IMR-90 (cell line): ENCODE results near the gene RFX1. TPM values are rescaled to one million over a fixed set of nuclear protein-coding genes. Genes with fewer than 3 reads are reported as not detected.
"Not testable (repeated sequence)": the region's sequence is repeated elsewhere in the genome, so short reads cannot be mapped to it uniquely, and the experiment has no call there.

ENCODE experiments used
- ATAC-seq: fragments of 200-7000 bp; cut with Tn5 transposase; 2 replicates; pipeline ENCODE4 v1.9.1; 2020; ENCODE audit warnings: low read depth, mild to moderate bottlenecking, moderate library complexity
- BruUV-seq: library from RNA; stranded (reverse); fragments of 400-500 nt; replicated peaks from 2 replicates; lab custom pipeline; 2021; lab: Mats Ljungman, UMichigan
- CTCF ChIA-PET: fragments of 300-600 bp; formaldehyde crosslinking; extraction: SDS; loops from one replicate; lab custom pipeline; 2021; ENCODE audit warnings: antibody characterized with exemption; lab: Yijun Ruan, JAX
- POLR2A ChIA-PET: fragments of 300-600 bp; sonication (Branson Sonifier 250); formaldehyde crosslinking; loops from one replicate; lab custom pipeline; 2022; ENCODE audit warnings: antibody characterized with exemption; ENCODE audit not compliant: unreplicated experiment; lab: Charles Lee
- DNase-seq: peaks from one replicate; pipeline ENCODE4 v3.0.0; 2013
- H2AFZ ChIP-seq: replicated peaks from 2 replicates; pipeline ENCODE3; 2013; ENCODE audit warnings: low read length, mild to moderate bottlenecking; ENCODE audit not compliant: poor library complexity
- H2AK5ac ChIP-seq: 2 replicates; pipeline ENCODE4 v1.6.1; 2013; ENCODE audit warnings: low read depth, low read length, inconsistent platforms
- H2AK9ac ChIP-seq: replicated peaks from 2 replicates; pipeline ENCODE3; 2013; ENCODE audit warnings: mild to moderate bottlenecking, low read depth, low read length, moderate library complexity; ENCODE audit not compliant: poor library complexity
- H2BK120ac ChIP-seq: 2 replicates; pipeline ENCODE4 v1.6.1; 2013; ENCODE audit warnings: low read depth, low read length, inconsistent platforms
- H2BK15ac ChIP-seq: 3 replicates; pipeline ENCODE4 v1.6.1; 2013; ENCODE audit warnings: low read depth, low read length, inconsistent platforms
- H2BK20ac ChIP-seq: 2 replicates; pipeline ENCODE4 v1.6.1; 2013; ENCODE audit warnings: low read depth, mild to moderate bottlenecking, inconsistent platforms, low read length, moderate library complexity
- H2BK5ac ChIP-seq: 2 replicates; pipeline ENCODE4 v1.6.1; 2013; ENCODE audit warnings: mild to moderate bottlenecking, low read depth, low read length, inconsistent platforms; ENCODE audit not compliant: poor library complexity, severe bottlenecking
- H3K14ac ChIP-seq: replicated peaks from 2 replicates; pipeline ENCODE4 v1.6.1; 2013; ENCODE audit warnings: low read depth, low read length, inconsistent platforms
- H3K18ac ChIP-seq: 2 replicates; pipeline ENCODE4 v1.6.1; 2013; ENCODE audit warnings: low read depth, low read length, control low read depth
- H3K23ac ChIP-seq: 2 replicates; pipeline ENCODE4 v1.6.1; 2013; ENCODE audit warnings: low read depth, low read length, inconsistent platforms
- H3K27ac ChIP-seq: 2 replicates; pipeline ENCODE4 v1.5.1; 2013; ENCODE audit warnings: mild to moderate bottlenecking, control low read depth, low read length; ENCODE audit not compliant: insufficient read depth
- H3K27me3 ChIP-seq: 2 replicates; pipeline ENCODE4 v1.6.1; 2013; ENCODE audit warnings: low read length; ENCODE audit not compliant: control insufficient read depth, insufficient read depth
- H3K36me3 ChIP-seq: 2 replicates; pipeline ENCODE4 v1.6.1; 2013; ENCODE audit warnings: low read length, mixed read lengths; ENCODE audit not compliant: control insufficient read depth, insufficient read depth
- H3K4ac ChIP-seq: 2 replicates; pipeline ENCODE4 v1.6.1; 2013; ENCODE audit warnings: low read depth, low read length, inconsistent platforms
- H3K4me1 ChIP-seq: 2 replicates; pipeline ENCODE4 v1.6.1; 2013; ENCODE audit warnings: low read length, mixed read lengths; ENCODE audit not compliant: control insufficient read depth, insufficient read depth
- H3K4me2 ChIP-seq: 2 replicates; pipeline ENCODE4 v1.6.1; 2013; ENCODE audit warnings: low read depth, mild to moderate bottlenecking, control low read depth, low read length, moderate library complexity
- H3K4me3 ChIP-seq: 2 replicates; pipeline ENCODE4 v1.5.1; 2013; ENCODE audit warnings: low read depth, mild to moderate bottlenecking, control low read depth, low read length, moderate library complexity; ENCODE audit not compliant: insufficient read depth
- H3K56ac ChIP-seq: 2 replicates; pipeline ENCODE4 v1.6.1; 2013; ENCODE audit warnings: low read length, inconsistent platforms; ENCODE audit not compliant: insufficient read depth; ENCODE audit errors: extremely low read depth
- H3K79me1 ChIP-seq, 2 experiments: 2 replicates each; pipeline ENCODE4 v1.6.1; 2013; ENCODE audit warnings: low read length in 2 of 2, inconsistent platforms in 1 of 2, low read depth in 1 of 2
- H3K9ac ChIP-seq: 2 replicates; pipeline ENCODE4 v1.6.1; 2013; ENCODE audit warnings: low read depth, low read length, control low read depth
- H3K9me1 ChIP-seq: 2 replicates; pipeline ENCODE4 v1.6.1; 2013; ENCODE audit warnings: low read length, inconsistent platforms; ENCODE audit not compliant: insufficient read depth
- H3K9me3 ChIP-seq: 2 replicates; pipeline ENCODE4 v1.6.1; 2013; ENCODE audit warnings: low read length; ENCODE audit not compliant: control insufficient read depth, insufficient read depth
- H4K20me1 ChIP-seq: 2 replicates; pipeline ENCODE4 v1.6.1; 2013; ENCODE audit warnings: low read length, inconsistent platforms; ENCODE audit not compliant: insufficient read depth
- H4K5ac ChIP-seq: 2 replicates; pipeline ENCODE4 v1.6.1; 2013; ENCODE audit warnings: mild to moderate bottlenecking, low read depth, low read length, control low read depth
- H4K8ac ChIP-seq, 2 experiments: 2 replicates each; pipeline ENCODE4 v1.6.1; 2013; ENCODE audit warnings: low read depth in 2 of 2, low read length in 2 of 2, control low read depth in 1 of 2, inconsistent platforms in 1 of 2
- H4K91ac ChIP-seq: 2 replicates; pipeline ENCODE4 v1.6.1; 2013; ENCODE audit warnings: low read depth, low read length, inconsistent platforms; ENCODE audit not compliant: insufficient read depth
- CTCF ChIP-seq: conservative IDR thresholded peaks from 2 replicates; pipeline ENCODE4 v1.5.1; 2012; ENCODE audit warnings: mild to moderate bottlenecking, low read depth, low read length, improper control_type of control experiment
- MAZ ChIP-seq: IDR thresholded peaks from 2 replicates; pipeline ENCODE4 v1.6.1; 2012; ENCODE audit warnings: low read depth, mild to moderate bottlenecking, low read length, improper control_type of control experiment, moderate library complexity, borderline replicate concordance
- RAD21 ChIP-seq: IDR thresholded peaks from 2 replicates; pipeline ENCODE4 v1.6.1; 2012; ENCODE audit warnings: low read length, improper control_type of control experiment
- WGBS, 2 experiments: methylation state at CpG; one replicate each; pipeline versions ENCODE4 v1.1.5 to v1.1.7; 2013; ENCODE audit warnings: missing lambda C conversion rate in 2 of 2; ENCODE audit not compliant: insufficient read length in 1 of 2; ENCODE audit errors: extremely low coverage in 2 of 2; 5-methylcytosine and 5-hydroxymethylcytosine counted together
- dilution Hi-C: fragments of 300-500 bp; cut with HindIII; formaldehyde crosslinking; loops from one replicate; pipeline ENCODE4 v1.14.3; 2018; ENCODE audit warnings: low sequenced_read_pairs; ENCODE audit not compliant: unreplicated experiment
- in situ Hi-C: fragments of 300-500 bp; cut with MboI; formaldehyde crosslinking; loops from 3 replicates; pipeline ENCODE4 v1.14.3; 2019; ENCODE audit warnings: low sequenced_read_pairs, inconsistent platforms, mixed read lengths
- intact Hi-C: fragments of 100-400 bp; cut with micrococcal nuclease; formaldehyde crosslinking; loops from 2 replicates; pipeline ENCODE4 v1.10.0; 2022
- polyA plus RNA-seq, 3 experiments: library from polyadenylated mRNA; depleted of rRNA; stranded (reverse); fragments of >200 nt; gene quantifications; 2 replicates each; pipeline ENCODE4 v1.2.3, GENCODE V29; 2012; ENCODE audit warnings: low replicate concordance in 1 of 3
- total RNA-seq: library from RNA; depleted of rRNA; stranded (reverse); fragments of >200 nt; gene quantifications from 2 replicates; pipeline ENCODE4 v1.2.3, GENCODE V29; 2012

Gene RFX1
- total and polyA plus RNA-seq, 2 of the 4 experiments (the other 2 are of a cell fraction) = 0.36 to 3.1 TPM

GRCh38 chr19:14042659-14043608 lies 36.8 kb upstream of the RFX1 start:
- H2BK15ac ChIP-seq, H4K8ac ChIP-seq, H4K91ac ChIP-seq, dilution Hi-C loops, H3K9me3 ChIP-seq, H3K27ac ChIP-seq, BruUV-seq, H3K4me2 ChIP-seq, POLR2A ChIA-PET, H3K4me3 ChIP-seq, H3K36me3 ChIP-seq, H3K23ac ChIP-seq, H3K9me1 ChIP-seq, H4K20me1 ChIP-seq, intact Hi-C loops, H3K4ac ChIP-seq, H3K27me3 ChIP-seq, H3K14ac ChIP-seq, H3K56ac ChIP-seq, H3K79me1 ChIP-seq, H4K5ac ChIP-seq, in situ Hi-C loops, H2AK5ac ChIP-seq, H2BK120ac ChIP-seq, H2BK5ac ChIP-seq, H3K18ac ChIP-seq, H3K4me1 ChIP-seq, H3K9ac ChIP-seq, H2BK20ac ChIP-seq: not testable (repeated sequence)
- ATAC-seq (peak; percentile 72), DNase-seq (peak; percentile 50)
- H2AK9ac ChIP-seq = peak overlapping the region; percentile 77
- CTCF ChIA-PET = interaction anchor here (0.6 to 1.5 kb wide), 4 partner anchors 14 to 29 kb away, joined by 3 to 6 read pairs (median 4); partner anchors contain the start of gene MISP3
- peak; percentile 23; the same call in 1 of the 2 replicates for TF ChIP-seq MAZ
- TF ChIP-seq RAD21 = peak; percentile 22; the same call in 1 of the 2 replicates
- TF ChIP-seq CTCF = peak; percentile 53
- WGBS, 2 experiments = 48% methylated on average over 2 of the region's 19 CpGs; no CpG with 5 or more reads in 1 of the 2 experiments
- peak overlapping the region; percentile 61 for H2AFZ ChIP-seq
